NCI-H82 treated with DMSO at 0.1 percent for 48 hours (cell line): Measurements from ENCODE around the gene LINC00305.
A peak's percentile ranks its signal among the peaks of the same experiment; 100 is the strongest.

Experiments used
- DNase-seq: peaks from one replicate; lab custom pipeline; 2025; ENCODE audit not compliant: unreplicated experiment; lab: John Stamatoyannopoulos, UW

LINC00305 gene

GRCh38 chr18:64116571-64117175 is 32.2 kb downstream of the LINC00305 start:
- DNase-seq, result no peak

GRCh38 chr18:64115881-64116280 is 33.0 kb downstream of the LINC00305 start:
- DNase-seq, result no peak

GRCh38 chr18:64111950-64112349 is 36.9 kb downstream of the LINC00305 start:
- no peak for DNase-seq

- DNase-seq, result peak; percentile 6
These were observed 38.0 kb downstream of the LINC00305 start for GRCh38 chr18:64110692-64111480.

GRCh38 chr18:64103986-64104385 is 44.9 kb downstream of the LINC00305 start:
- no peak for DNase-seq

- no peak for DNase-seq
These were observed 48.6 kb downstream of the LINC00305 start for GRCh38 chr18:64100116-64100922.

- no peak for DNase-seq
These were observed 49.6 kb downstream of the LINC00305 start for GRCh38 chr18:64099244-64099643.

- no peak for DNase-seq
These were observed 51.4 kb downstream of the LINC00305 start for GRCh38 chr18:64097497-64097896.

- no peak for DNase-seq
These were observed 53.8 kb downstream of the LINC00305 start for GRCh38 chr18:64095056-64095455.

GRCh38 chr18:64094210-64094609 is 54.7 kb downstream of the LINC00305 start:
- DNase-seq, result no peak

GRCh38 chr18:64091526-64091925 is 57.4 kb downstream of the LINC00305 start:
- DNase-seq, result no peak

- DNase-seq, result no peak
These were observed 58.0 kb downstream of the LINC00305 start for GRCh38 chr18:64090876-64091275.

- no peak for DNase-seq
These were observed 65.0 kb downstream of the LINC00305 start for GRCh38 chr18:64083916-64084315.

- no peak for DNase-seq
These were observed 66.4 kb downstream of the LINC00305 start for GRCh38 chr18:64082513-64082912.

GRCh38 chr18:64082054-64082453 is 66.8 kb downstream of the LINC00305 start:
- no peak for DNase-seq

GRCh38 chr18:64073971-64074370 is 74.9 kb downstream of the LINC00305 start:
- no peak for DNase-seq

GRCh38 chr18:64055019-64055418 is 93.9 kb downstream of the LINC00305 start:
- no peak for DNase-seq

GRCh38 chr18:64053246-64053645 is 95.6 kb downstream of the LINC00305 start:
- no peak for DNase-seq

- DNase-seq, result no peak
These were observed 96.1 kb downstream of the LINC00305 start for GRCh38 chr18:64052772-64053171.

GRCh38 chr18:64044616-64045015 is 104.3 kb downstream of the LINC00305 start:
- no peak for DNase-seq

- no peak for DNase-seq
These were observed 106.0 kb downstream of the LINC00305 start for GRCh38 chr18:64042728-64043358.
